Activated T-helper 1 cell treated with Interleukin-2 at 50 U/mL for 16 hours (primary cell): Measurements from ENCODE around the gene TOMM40.
"Not testable (repeated sequence)": the region's sequence is repeated elsewhere in the genome, so short reads cannot be mapped to it uniquely, and the experiment has no call there.

ENCODE experiments used
- DNase-seq: peaks from one replicate; pipeline ENCODE4 v3.0.0-alpha.2; 2020; ENCODE audit warnings: low read depth

Gene TOMM40

DNA sequence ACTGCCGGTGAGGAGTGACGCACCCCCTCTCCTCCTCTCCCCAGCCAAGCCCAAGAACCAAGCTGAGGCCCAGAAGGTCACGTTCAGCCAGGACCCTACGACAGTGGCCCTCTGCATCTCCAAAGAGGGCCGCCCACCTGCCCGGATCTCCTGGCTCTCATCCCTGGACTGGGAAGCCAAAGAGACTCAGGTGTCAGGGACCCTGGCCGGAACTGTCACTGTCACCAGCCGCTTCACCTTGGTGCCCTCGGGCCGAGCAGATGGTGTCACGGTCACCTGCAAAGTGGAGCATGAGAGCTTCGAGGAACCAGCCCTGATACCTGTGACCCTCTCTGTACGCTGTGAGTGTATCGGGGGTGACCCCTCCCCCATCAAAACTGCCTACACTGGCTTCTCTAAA lies 19.2 kb upstream of the TOMM40 start:
- DNase-seq: no peak

DNA sequence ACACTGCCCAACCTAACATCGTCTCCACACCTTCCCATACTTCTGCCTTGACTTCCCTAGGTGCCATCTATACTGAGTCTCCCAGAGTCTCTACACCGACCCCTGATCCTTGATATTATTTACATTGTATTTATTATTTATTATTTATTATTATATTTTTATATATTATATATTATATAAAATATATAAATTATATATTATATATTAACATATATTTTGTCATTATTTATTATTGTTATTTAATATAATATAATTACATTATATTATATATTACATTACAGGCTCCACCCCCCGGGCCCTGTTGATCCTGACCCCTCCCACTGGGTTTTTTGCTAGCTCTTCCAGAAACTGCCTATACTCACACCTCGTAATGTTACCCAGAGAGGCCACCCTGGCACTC lies 18.4 kb upstream of the TOMM40 start:
- DNase-seq: no peak

DNA sequence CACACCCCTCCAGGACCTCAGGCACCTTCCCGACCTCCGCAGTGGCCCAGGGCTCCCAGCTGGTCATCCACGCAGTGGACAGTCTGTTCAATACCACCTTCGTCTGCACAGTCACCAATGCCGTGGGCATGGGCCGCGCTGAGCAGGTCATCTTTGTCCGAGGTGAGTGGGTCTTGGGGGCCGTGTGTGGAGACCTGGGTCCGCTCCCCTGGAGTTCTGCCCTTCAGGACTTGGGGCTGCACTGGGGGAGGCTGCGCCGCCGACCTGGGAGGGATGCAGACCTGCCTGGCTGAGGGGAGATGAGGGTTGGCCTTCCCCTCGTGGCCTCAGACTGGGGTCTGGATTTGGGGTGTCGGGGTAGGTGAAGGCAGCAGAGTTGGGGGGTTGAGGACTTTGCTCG lies 16.7 kb upstream of the TOMM40 start:
- DNase-seq: no peak

DNA sequence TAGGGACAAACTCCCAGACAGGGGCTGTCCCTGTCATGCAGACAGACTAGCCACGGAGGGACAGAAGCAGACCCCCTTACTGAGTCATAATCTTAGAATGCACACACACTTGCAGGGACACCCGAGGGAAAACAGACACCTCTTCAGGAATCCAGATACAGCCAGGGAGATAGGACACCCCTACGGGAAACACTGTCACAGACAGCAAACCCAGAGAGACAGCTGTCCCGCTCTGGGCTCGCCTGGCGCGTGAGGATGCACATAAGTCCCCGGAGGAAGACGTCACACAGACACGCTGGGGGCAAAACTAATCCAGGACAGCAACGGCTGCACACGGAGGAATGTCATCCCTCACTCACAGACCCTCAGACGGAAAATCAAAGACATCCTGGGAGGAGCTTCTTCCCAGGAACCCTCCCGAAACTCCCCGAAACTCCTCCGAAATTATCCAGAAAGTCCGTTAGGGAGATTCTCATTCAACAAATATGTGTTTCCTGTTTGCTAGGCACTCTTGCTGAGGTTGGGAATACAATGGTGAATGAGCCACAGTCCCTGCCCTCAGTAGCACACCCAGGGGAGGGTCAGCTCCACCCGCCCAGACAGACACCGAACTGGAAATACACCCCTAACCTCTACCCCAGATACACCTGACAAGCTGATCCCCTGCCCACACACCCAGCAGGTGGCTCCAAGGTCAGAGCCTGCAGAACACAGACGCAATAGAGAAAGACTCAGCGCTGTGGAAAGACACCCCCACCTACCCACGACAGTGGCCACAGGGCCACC lies 15.2 kb upstream of the TOMM40 start:
- DNase-seq: no peak

DNA sequence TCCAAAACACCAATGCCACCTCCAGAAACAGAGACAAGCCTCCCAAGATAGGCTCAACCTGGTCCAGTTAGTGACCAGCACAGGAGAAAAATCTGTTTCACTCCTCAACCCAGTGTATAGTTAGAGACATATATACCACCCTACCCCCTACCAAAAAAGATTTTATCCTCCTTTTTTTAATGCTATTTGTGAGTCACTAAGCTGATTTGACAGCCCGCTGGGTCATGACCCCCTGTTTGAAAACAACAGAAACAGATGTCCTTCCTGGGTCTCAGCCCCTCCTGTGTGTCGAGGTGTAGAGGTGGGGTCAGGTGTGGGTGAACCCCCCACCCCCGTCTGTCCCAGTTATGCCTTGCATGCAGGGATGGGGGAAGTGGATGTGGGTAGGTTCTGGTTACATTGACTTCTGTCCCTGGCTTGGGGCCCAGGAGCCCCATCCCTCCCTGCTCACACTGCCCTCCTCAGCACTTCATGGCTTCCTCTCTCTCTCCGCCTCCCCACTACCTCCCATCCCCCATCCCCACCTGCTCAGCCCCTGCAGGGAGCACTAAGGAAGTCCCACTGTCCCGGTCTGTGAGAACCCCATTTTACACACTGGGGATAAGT lies 14.0 kb upstream of the TOMM40 start:
- no peak for DNase-seq

DNA sequence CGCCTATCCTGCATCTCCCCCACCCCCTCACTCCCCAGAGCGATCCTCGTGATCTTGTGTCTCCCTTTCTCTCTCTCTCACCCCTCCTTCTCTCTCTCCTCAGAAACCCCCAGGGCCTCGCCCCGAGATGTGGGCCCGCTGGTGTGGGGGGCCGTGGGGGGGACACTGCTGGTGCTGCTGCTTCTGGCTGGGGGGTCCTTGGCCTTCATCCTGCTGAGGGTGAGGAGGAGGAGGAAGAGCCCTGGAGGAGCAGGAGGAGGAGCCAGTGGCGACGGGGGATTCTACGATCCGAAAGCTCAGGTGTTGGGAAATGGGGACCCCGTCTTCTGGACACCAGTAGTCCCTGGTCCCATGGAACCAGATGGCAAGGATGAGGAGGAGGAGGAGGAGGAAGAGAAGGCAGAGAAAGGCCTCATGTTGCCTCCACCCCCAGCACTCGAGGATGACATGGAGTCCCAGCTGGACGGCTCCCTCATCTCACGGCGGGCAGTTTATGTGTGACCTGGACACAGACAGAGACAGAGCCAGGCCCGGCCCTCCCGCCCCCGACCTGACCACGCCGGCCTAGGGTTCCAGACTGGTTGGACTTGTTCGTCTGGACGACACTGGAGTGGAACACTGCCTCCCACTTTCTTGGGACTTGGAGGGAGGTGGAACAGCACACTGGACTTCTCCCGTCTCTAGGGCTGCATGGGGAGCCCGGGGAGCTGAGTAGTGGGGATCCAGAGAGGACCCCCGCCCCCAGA lies 12.8 kb upstream of the TOMM40 start:
- no peak for DNase-seq

DNA sequence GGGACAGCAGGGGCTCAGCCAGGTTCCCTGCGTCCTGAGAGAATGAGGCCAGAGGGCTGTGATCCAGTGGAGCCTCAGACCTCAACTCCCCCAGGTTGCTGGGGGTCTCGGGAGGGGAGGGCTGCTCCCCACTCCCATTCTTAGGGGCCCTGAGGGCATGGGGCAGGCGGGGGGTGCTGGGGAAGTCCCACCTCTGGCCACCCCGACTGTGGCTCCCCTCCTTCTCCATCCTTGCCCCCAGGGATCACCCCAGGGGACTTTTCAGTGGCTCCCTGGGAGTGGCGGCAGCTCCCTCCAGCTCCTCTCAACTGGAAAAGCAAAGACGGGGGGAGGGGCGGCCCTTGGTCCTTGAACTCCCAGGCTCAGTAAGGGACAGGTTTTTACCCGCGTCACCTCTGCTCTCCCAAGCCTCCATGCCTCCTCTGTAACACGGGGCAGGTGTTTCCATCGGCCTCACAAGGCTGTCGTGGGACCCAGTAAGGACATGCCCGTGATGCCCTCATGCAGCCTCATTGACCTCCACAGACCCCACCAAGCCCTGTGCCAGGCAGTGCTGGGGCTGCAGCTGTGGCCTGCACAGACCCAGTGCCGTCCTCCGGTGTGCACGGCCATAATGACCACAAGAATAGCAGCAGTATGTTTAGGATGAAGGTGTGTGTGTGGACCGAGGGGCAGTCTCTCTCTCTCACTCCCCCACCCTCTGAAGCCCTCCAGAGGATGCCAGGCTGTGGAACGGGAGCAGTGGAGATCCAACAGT lies 11.6 kb upstream of the TOMM40 start:
- DNase-seq: no peak

DNA sequence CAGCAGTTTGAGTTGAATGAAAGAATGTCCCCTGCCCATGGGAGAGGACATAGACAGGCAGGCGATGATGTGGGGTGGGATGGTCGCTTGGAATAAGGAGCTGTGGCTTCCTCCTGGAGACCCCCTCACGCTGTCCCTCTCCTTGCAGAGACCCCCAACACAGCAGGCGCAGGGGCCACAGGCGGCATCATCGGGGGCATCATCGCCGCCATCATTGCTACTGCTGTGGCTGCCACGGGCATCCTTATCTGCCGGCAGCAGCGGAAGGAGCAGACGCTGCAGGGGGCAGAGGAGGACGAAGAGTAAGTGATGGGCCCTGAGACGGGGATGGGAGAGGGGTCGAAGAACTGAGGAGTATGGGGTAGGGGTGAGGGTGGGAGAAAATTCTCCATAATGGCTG lies 9.0 kb upstream of the TOMM40 start:
- no peak for DNase-seq

DNA sequence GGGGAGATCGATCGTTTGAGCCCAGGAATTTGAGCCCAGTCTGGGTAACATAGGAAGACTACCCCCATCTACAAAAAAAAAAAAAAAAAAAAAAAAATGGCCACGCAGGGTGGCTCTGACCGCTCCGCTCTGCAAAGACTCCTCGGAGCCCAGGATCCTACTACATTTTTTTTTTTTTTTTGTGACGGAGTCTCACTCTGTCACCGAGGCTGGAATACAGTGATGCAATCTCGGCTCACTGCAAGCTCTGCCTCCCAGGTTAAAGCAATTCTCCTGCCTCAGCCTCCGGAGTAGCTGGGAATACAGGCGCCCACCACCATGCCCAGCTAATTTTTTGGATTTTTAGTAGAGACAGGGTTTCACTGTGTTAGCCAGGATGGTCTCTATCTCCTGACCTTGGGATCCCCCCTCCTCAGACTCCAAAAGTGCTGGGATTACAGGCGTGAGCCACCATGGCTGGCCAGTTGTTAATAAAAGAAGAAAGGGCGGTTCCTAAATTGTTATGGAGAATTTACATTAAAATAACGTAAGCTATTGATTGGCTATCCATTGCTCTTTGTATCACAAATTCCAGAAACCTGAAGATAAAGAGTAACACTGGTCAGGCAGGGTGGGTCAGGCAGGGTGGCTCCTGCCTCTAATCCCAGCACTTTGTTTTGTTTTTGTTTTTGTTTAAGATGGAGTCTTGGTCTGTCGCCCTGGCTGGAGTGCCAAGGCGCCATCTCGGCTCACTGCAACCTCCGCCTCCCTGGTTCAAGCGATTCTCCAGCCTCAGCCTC lies 8.2 kb upstream of the TOMM40 start:
- DNase-seq: not testable (repeated sequence)

DNA sequence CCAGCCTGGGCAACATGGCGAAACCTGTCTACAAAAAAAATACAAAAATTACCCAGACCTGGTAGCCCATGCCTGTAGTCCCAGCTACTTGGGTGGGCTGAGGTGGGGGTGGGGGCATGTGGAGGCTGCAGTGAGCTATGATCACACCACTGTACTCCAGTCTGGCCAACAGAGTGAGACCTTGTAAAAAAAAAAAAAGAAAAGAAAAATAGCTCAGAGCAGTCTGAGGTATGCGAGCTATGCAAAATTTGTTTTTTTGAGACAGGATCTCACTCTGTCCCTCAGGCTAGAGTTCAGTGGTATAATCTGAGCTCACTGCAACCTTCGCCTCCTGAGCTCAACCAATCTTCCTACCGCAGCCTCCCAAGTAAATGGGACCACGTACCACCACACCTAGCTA lies 7.1 kb upstream of the TOMM40 start:
- no peak for DNase-seq

DNA sequence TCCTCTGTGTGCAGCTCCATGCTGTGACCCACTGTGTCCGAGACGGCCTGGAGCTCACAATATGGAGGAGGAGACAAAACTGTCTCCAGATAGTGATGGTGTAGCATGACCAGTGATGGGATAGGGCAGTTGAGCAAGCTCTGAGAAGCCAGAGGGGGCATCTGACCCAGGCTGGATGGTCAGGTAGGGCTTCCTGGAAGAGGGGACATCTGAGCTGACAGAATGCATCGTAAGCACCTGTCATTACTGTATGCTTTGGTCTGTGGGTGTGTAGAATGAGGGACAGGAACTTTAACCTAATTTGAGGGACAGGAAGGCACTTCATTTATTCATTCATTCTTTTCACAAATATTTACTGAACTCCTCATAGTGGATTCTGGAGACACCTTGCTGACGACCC lies 6.5 kb upstream of the TOMM40 start:
- no peak for DNase-seq

DNA sequence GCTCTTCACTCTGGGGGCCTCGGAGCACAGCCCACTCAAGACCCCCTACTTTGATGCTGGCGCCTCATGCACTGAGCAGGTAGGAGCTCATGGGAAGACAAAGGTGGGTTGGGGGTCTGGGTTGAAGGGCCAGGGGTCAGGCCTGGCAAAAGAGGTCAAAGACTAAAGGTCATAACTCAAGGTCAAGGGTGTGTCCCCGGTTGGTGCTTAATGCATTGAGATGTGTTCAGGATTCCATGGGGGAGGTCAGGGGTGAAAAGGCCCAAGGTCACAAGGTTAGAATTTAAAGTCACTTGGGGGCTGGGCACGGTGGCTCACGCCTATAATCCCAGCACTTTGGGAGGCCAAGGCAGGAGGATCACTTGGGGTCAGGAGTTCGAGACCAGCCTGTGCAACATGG lies 4.9 kb upstream of the TOMM40 start:
- DNase-seq: no peak

DNA sequence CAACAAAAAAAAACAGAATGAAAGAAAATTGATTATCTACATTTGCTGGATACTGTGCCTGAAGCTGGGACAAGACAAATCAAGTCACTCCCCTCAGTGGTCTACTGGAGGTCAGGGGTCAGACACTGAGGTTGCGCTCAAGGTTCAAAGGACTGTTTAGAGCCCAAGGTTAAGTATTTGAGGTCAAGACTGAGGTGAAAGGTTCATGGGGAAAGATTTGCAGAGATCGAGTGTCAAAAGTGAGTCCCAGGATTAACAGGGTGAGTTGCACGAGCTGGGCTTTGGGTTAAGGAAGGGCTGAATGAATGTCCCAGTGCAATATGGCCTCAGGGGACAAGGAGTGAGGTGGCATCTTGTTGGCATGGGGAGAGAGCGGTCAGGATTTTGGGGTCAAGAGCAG lies 3.4 kb upstream of the TOMM40 start:
- no peak for DNase-seq

DNA sequence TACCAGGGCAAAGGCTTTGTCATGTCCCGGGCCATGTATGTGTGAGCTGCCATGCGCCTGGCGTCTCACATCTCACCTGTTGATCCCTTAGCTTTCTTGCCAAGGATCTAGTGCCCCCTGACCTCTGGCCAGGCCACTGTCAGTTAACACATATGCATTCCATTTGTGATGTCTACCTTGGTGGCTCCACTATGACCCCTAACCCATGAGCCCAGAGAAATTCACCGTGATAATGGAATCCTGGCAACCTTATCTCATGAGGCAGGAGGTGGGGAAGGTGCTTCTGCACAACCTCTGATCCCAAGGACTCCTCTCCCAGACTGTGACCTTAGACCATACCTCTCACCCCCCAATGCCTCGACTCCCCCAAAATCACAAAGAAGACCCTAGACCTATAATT lies 2.7 kb upstream of the TOMM40 start:
- DNase-seq: not testable (repeated sequence)

DNA sequence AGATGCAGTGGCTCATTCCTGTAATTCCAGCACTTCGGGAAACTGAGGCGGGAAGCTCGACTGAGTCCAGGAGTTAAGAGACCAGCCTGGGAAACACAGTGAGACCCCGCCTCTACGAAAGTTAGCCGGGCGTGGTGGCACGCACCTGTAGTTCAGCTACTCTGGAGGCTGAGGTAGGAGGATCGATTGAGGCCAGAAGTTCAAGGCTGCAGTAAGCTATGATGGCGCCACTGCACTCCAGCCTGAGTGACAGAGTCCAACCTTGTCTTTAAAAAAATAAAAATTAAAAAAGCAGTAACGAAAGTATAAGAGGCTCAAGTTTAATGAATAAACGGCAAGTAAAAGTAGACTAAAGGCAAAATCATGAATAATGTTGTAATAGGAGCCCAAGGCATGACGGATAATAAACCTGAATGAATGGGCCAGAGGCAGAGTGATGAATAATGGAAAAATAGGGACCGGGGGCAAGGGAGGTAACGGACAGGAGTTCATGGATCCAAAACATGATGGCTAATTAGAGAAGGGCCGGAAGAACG lies 1.2 kb upstream of the TOMM40 start:
- DNase-seq: no peak

DNA sequence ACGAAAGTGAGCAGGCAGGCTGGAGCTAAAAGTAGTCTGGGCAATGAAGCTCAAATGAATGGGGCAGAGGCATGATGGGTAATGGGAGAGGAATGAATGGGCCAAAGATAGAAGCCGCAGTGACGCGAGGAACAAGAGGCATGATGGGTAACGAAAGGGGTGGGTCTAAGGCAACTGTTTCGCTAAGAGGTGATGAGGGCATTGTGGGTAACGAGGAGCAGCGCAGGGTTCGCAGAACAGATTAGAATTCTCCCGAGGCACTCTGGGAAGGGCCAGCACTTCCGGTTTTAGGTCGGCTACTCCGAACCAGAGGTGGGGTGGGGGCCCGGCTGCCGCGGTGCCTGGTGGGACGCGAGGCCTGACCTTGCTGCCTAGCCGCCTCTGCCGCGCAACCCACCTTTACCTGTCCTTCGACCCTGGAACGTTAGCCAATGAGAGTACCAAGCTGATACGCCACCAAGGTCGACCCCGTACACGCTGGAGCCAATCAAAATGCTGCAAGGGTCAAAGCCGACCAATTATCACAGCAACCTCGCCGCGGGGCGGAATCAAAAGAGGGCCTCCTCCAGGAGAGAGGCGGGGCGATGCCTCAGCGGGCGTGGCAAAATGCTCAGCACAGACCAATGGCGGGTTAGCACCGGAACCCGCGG lies 563 bp upstream of the TOMM40 start:
- DNase-seq: no peak

DNA sequence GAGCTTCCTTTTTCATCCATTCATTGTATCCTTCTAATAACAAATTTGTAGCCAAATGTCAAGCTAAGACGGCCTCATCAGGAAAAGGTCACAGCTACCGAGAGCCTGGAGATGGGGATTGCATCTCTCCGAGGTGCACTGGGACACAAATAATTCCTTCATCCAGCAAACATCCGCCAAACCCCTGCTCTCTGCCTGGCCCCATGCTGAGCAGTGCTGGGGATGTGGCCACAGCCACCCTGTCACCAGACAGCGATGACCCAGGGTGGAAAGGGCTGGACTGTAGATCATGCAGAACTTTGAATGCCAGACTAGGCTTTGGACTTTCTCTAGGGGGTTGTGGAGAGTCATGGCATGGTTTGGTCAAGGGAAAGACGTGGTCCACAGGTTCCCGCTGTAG lies 1.9 kb downstream of the TOMM40 start:
- DNase-seq: no peak

DNA sequence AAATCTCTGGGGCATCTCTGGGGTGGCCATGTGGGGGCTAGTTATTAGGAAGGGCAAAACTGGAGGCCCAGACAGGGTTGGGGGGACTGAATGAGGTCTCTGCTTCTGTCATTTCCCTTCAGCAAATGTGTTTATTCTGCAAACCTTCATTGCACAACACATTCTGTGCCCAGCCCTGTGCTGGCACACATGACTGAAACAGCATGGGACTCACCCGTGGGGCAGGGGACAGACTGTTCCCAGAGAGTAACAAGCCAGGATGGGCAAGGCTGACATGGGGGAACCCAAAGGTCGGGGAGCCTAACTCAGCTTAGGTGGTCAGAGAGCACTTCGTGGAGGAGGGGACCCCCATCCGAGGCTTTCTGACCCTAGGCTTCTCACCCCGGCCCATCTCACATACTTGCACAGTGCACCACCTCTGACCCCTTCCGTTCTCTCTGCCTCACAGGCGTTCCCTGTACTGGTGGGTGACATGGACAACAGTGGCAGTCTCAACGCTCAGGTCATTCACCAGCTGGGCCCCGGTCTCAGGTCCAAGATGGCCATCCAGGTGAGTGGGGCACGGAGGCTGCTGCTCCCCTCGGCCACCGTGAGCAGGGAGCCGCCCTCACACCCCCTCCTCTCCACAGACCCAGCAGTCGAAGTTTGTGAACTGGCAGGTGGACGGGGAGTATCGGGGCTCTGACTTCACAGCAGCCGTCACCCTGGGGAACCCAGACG lies 2.4 kb downstream of the TOMM40 start:
- no peak for DNase-seq

DNA sequence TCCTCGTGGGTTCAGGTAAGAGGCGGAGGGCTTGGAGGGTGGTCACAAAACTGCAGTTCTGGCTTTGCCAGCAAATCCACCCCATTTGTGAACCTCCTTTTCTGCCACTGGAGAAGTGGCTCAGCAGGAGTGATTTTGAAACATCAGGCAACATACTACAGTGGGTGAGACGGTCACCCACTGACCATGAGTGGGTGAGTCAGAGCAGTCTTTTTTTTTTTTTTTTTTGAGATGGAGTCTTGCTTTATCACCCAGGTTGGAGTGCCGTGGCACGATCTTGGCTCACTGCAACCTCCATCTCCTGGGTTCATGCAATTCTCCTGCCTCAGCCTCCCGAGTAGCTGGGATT lies 3.0 kb downstream of the TOMM40 start:
- no peak for DNase-seq

DNA sequence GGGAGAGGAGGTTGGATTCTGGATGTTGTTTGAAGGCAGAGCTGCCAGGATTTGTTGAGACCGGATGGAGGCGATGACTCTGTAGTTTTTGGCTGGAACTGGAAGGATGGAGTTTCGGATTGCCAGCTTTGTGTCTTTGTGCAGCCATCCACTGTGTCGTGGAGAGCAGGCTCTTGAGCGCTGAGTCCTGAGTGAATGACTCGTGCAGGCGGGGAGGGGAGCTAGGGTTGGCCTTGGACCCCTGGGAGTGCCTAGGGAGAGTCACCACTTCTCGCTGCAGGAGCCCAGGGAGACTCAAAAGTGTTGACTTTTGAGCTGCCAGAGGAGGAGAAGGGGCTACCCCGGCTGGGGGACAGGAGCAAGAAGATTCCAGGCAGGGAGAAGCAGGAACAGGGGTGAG lies 3.9 kb downstream of the TOMM40 start:
- no peak for DNase-seq
